GM18867 (cell line): ENCODE measurements around the gene OPN5.

Source experiments
- ATAC-seq: cut with Tn5 transposase; IDR thresholded peaks from one replicate; pipeline ENCODE4 v1.9.1; 2021; ENCODE audit warnings: mild to moderate bottlenecking, moderate library complexity; ENCODE audit not compliant: unreplicated experiment

The OPN5 gene

GRCh38 chr6:47852727-47853126 is 70.9 kb downstream of the OPN5 start:
- ATAC-seq: no peak

DNA sequence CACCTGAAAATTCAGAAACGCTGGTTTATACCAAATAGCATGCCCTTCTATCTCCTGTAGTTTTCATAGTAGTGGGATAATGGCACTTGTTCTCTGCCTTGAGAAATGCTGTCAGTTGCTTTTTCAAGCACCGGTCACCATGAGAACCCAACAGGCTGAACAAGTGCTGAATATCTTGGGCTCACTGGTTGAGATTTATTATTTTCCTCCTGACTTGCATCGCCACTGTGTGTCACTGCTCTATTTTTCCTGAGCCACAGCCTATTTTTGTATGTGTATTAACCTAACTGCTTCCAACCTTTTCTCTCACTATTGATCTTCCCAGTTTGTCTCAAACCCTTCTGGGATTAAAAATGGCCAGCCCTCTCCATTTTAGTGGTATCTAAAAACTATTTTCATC is 71.9 kb downstream of the OPN5 start:
- no peak for ATAC-seq

- ATAC-seq: no peak
These were observed 73.1 kb downstream of the OPN5 start for GRCh38 chr6:47854971-47855370.

DNA sequence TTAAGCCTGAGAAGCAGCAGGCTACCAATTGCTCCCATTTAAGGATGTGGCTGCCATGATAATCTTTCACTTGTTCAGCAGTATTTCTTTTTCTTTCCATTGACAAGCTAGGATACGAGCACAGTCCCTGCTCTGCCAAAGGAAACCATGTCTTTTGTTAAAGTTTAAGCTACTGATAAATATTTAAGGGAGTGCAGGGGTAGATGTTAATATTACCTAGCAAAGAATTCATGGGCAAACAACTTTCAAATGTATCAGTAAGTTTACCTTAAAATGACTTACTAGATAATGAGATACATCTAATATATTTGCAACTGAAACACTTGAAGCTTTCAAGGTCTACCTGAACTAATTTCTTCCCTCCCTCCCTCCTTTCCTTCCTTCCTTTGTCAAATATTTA is 77.3 kb downstream of the OPN5 start:
- no peak for ATAC-seq

DNA sequence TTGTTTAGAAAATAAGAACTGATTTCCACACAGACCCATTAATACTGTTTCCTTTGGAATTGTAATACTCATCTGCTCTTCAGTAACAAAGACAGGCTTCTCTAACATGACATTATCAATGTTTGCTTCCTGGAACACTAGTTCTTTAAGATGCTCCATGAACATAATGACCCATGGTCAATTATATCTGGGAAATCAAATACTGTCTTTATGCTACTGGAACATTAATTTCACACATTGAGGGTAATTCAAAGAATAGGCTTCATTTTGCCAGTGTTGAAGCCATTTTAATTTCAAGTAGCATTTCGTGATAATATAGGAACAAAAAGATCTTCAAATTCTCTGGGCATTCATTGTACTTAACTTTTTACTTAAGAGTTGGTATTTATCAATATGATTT is 80.9 kb downstream of the OPN5 start:
- no peak for ATAC-seq

GRCh38 chr6:47865206-47865605 is 83.4 kb downstream of the OPN5 start:
- ATAC-seq: no peak

DNA sequence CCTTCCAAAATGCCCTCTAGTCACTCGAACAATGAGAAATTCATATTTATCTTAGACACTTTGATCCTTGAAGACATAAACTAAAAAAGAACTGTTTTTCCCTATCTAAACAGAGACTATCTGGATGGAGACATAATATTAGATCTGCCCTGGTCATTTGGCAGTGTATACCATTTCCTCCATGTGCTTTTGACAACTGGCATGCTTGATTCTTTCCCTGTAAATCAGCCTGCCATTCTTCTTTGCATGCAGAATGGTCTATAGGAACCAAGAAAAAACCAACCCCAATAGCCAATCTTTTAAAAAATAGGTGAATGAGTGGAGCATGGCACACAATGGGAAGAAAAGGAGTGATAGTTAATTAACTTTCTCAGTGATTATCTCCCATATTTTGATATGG is 93.8 kb downstream of the OPN5 start:
- ATAC-seq: no peak
